NCI-H1105 (cell line): Measurements from ENCODE around the gene SPAG4.

Source experiments
- DNase-seq: peaks from one replicate; lab custom pipeline; 2025; lab: John Stamatoyannopoulos, UW

The SPAG4 gene, protein sequence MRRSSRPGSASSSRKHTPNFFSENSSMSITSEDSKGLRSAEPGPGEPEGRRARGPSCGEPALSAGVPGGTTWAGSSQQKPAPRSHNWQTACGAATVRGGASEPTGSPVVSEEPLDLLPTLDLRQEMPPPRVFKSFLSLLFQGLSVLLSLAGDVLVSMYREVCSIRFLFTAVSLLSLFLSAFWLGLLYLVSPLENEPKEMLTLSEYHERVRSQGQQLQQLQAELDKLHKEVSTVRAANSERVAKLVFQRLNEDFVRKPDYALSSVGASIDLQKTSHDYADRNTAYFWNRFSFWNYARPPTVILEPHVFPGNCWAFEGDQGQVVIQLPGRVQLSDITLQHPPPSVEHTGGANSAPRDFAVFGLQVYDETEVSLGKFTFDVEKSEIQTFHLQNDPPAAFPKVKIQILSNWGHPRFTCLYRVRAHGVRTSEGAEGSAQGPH

DNA sequence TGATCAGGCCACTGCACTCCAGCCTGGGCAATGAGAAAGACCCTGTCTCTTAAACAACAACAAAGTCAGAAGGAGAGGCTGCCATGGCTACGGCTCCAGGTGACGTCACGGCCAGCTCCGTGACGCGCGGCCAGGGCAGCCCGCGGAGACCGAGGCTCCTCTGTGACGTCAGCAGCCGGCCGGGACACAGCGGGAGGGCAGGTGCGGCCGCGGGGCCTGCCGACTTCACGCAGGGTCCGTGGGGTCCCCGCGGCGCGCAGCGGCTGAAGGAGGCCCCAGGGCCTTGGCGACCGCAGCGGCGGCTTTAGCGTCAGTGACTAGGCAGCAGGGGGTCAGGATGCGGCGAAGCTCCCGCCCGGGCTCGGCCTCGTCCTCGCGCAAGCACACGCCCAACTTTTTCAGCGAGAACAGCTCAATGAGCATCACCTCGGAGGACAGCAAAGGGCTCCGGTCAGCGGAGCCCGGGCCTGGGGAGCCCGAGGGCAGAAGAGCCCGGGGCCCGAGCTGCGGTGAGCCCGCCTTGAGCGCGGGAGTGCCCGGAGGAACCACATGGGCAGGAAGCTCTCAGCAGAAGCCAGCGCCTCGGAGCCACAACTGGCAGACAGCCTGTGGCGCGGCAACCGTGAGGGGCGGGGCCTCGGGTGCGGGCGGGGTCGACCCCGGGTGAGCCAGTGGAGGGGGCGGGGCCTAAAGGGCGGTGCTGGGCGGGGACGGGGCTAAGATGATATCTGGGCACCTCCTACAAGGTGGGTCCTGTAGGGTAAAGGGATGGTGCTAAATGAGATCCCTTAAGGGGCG lies at the start of gene SPAG4:
Gene SPAG4 (plus strand): TSS at position 163 of the 798 bp plus-strand sequence. CDS start 175 bp downstream, at position 338.
- peak; percentile 97 for DNase-seq

DNA sequence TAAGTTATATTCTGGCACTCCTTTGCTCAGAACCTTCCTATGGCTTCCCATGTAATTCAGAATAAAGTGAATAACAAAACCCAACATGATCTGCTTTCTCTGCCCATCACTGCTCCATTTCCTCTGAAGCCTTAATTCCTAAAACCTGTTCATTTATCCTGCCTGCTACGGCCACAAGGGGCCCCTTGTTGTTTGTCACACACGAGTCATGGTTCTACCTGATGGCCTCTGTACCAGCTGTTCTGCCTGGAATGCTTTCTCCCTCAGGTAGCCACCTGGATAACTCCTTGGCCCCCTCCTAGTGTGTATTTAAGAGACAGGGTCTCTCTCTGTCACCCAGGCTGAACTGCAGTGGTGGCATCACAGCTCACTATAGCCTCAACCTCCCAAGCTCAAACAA lies 47.0 kb upstream of the SPAG4 start:
- DNase-seq: no peak

DNA sequence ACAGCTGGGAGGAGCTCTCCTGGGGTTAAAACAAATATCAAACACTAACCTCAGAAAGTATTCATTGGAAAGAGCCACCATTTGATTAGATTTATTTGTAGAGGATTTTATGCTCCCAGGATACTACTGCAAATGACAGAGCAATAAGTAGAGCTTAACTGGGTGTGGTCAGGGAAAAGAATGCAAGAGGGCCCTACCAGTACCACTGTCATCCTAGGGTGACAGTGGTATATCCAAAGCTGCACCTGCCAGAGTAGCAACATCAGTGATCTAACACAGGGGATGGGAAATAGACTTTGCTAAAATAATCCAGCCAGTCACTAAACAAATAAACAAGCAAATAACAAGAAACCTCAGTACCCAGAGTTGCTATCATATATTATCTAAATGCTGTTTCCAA lies 44.1 kb upstream of the SPAG4 start:
- DNase-seq: no peak

DNA sequence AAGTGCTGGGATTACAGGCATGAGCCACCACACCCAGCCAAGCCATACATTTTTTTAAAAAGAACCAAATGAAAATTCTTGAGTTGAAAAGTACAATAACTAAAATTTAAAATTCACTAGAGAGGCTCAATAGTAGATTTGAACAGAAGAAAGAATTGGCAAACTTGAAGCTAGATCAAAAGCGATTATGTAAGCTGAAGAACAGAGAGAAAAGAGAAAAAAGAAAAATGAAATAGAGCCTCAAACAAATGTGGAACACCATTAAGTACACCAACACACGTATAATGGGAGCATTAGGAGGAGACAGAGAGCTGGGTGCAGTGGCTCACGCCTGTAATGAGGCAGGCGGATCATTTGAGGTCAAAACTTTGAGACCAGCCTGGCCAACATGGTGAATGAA lies 42.8 kb upstream of the SPAG4 start:
- no peak for DNase-seq

DNA sequence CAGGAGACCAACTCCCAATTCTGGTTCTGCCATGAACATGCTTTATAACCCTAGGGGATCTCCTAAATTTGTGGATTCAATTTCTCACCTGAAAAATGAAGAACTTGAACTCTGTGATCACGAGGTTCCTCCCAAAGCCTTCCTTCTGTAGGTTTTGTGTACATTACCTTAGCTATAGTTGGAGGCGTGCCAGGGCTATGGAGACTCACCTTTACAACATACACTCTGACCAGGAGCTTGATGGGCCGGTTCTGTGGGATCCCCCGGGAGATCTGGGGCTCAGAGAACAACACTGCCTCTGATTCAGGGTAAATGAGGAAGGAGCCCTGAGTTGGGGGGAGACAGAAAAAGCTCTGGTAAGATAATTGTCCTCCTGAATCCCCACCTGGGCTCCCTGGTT lies 39.7 kb upstream of the SPAG4 start:
- no peak for DNase-seq

DNA sequence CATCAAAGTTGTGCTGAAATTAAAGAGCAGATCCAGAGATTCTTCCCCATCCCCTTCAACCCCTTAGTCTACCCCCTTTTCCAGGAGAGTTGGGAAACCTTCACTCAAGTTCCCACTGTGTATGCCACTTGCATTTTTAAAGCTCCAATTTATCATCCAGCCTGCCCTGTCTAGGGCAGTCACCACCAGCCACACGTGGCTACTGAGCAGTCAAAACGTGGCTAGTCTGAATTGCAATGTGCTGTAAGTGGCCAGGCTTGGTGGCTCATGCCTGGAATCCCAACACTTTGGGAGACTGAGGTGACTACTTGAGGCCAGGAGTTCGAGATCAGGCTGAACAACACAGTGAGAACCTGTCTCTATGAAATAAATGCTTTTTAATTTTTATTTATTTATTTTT lies 38.8 kb upstream of the SPAG4 start:
- no peak for DNase-seq

DNA sequence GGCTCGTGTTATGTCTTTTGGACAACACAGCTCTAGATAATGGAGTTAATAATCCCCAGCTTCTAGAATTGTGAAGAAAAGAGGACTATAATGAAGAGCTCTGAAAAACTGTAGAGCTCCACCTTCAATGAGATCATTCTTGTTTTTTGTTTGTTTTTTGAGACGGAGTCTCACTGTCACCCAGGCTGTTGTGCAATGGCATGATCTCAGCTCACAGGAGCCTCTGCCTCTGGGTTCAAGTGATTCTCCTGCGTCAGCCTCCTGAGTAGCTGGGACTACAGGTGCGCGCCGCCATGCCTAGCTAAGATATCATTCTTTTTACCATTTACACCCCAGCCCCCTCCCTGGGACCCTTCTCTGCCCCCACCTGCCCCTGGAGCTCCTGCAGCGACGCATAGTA lies 37.2 kb upstream of the SPAG4 start:
- no peak for DNase-seq

DNA sequence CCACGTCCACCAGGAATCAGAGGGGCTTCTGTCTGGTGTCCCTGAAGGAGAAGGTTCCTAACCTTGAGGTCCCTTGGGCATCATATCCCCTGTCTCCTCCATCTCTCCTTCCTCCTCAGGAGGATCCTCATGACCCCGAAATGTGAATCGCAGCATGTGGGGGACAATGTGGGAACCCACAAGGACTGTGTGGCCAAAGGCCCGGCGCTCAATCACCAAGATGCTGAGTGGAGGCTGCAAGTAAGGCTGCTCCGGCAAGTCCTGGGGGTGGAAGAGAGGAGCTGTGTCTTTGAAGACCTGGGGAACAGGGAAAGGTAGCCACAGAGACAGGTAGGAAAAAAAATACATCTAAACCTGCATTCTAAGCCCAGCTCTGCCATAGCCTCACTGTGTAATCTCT lies 36.4 kb upstream of the SPAG4 start:
- no peak for DNase-seq

DNA sequence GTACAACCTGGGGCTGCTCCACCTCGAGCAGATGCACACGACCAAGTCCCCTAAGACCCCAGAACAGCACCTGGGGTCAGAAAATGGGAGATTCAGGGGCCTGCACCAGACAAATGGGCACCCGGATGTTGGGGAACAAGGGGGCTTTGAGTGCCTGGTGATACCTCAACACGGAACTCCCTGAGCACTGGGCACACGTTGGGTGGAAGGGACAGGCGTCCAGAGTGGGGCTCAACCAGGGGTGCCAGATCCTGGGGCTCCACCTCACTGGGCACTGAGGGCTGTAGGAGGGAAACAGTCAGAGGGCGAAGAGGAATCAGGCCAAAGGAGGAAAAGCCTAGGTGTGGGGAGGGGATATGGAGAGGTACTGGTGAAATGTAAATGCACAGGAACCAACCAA lies 33.5 kb upstream of the SPAG4 start:
- no peak for DNase-seq

DNA sequence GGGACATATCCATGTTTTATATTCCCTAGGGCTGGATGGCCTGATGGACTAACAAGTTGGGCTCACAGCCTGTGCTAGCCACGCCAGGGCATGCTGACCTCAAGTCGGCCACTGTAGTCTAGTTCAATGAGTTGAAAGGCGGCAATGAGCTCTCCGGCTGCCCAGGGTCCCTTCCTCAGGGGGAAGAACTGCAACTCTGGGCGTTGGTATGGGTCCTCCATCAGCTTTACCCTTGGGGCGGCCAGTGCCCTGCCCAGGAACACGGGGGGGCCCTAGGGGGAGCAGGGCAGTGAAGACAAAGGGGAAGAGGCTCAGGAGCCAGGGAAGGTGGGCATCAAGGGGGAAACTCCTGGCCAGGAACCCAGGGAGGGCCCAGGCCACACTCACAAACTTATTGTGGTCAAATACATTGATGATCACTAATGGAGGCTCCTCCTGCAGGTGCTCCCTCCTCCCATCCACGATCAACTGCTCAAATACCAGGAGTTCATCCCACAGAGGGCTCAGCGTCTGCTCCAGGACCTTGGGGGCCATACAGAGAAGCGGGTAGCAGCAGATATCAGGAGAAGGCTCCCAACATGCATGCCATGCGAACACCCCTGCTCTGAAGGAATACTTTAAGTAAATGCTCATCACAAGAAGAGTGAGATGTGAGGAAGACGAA lies 32.8 kb upstream of the SPAG4 start:
- no peak for DNase-seq

DNA sequence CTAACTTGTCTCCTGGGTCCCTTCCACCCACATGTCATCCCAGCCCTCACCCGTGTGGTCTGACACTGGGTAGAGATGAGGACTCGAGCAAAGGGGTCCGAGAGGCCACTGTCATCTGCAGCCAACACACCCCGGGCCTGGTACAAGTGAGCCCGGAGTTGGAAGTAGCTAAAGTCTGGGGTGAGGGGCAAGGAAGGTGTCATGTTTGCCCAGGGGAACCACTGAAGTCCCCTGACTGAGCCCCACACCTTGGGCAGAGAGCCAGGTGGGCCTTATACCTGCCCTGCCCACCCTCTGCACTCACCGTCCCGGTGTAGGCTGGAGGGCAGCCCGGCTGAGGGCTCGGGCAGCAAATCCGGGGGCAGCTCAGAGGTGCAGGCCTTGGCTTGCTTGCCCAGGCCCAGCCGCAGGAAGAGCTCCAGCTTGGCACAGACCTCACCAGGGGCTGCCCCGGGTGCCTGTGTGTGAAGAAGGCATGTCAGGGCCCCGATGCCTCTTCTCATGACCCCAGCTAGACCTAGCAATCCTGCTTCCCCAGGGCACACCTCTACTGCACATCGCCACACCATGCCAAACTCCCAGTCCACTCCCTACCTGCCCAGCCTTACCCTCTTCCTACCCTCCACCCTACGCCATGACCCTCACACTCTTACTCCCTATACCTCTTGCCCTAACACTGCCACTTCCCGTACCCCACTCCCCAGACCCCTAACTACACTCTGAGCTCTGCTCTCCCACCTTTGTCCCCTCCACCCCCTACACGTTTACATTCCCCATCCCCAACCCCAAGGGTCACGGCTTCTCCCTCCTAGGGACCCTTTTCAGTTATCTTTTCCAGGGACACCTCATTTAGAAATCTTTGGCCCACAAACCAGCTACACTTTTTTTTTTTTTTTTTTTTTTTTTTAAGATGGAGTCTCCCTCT lies 31.7 kb upstream of the SPAG4 start:
- DNase-seq: no peak

DNA sequence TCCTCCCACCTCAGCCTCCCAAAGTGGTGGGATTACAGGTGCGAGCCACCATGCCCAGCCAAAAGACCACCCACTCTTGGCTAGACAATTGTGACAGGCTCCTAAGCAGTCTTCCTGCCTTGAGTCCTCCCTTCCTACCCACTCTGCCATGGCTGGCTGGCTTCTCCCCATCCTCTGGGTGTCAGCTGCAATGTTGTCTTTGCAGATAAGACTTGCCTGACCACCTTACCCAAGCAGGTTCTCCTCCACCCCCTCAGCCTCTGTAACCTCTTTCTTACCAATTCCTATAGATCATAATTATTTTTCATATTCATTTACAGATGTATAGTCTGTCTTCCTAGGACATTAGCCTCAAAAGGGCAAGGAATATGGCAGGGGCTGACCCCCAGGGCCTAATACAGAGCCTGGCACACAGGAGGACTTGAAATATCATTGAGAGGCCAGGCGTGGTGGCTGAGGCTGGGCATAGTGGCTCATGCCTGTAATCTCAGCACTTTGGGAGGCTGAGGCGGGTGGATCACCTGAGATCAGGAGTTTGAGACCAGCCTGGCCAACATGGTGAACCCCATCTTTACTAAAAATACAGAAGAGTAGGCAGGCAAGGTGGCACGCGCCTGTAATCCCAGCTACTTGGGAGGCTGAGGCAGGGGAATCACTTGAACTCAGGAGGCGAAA lies 28.7 kb upstream of the SPAG4 start:
- no peak for DNase-seq

DNA sequence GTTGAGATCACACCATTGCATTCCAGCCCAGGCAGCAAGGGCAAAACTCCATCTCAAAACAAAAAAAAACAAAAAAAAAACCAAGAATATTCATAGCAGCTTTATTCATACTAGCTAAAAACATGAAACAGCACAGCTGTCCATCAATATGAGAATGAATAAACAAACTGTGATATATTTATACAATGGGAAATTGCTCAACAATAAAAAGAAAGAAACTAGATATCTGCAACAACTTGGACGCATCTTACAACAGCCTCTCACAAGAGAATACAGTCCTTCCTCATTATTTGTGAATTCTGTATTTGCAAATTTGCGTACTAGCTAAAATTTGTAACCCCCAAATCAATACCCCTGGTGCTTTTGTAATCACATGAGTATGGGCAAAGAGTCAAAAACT lies 28.2 kb upstream of the SPAG4 start:
- no peak for DNase-seq

DNA sequence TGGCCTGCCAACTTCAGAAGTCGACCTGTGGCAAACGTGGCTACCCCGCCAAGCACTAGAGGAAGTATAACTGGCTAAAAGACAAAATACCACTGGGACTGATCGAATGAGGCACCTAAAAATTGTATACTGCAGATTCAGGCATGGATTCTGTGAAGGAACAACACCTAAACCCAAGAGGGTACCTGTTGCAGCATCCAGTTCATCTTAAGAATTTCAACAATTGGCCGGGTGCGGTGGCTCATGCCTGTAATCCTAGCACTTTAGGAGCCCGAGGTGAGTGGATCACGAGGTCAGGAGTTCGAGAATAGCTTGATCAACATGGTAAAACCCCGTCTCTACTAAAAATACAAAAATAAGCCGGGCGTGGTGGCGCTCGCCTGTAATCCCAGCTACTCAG lies 27.2 kb upstream of the SPAG4 start:
- no peak for DNase-seq

DNA sequence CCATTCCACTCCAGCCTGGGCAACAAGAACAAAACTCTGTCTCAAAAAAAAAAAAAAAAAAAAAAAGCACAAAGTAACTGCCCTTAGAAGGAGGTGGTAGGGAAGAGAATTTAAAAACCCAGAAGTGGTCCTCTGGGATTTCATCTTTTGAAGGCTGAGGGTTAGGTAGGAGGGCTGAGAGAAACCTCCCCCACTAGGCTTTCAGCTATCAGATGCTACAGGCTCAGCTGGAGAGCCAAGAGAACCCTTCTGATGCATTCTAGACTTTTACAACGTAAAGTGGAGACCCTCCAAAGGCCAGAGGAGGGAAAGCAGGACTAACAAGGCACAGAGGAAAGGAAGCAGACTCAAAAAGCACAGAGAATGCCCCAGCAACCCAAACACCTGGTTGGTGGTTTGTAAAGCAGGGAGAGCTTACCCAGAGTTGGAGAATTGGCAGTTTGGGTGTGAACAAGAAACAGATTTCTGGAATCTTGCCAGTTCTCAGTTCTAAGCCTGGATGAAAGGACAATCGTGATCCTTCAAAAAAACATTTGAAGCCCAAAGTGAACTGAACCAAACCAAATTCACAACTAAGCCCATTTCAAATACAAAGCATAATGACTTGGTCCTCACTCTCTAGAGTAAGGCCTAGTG lies 23.2 kb upstream of the SPAG4 start:
- DNase-seq: peak; percentile 12

DNA sequence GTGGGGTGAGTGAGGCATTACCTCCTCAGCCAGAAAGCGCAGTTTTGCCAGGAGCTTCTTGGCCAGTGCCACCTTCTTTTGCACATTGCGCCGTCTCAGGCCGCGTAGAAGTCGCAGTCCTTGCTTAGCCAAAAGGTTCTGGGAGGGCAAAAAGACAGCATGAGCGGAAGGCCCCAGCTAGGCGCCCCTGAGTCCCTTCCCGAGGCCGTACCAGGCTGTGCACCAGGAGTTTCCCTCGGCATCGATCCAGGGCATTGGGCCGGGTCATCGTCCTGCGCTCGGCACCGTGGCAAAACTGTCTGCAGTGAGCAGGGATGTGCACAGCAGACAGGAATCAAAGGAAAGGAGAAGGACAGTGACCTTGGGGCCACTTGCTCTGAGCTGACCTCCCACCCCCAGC lies 20.2 kb upstream of the SPAG4 start:
- no peak for DNase-seq

DNA sequence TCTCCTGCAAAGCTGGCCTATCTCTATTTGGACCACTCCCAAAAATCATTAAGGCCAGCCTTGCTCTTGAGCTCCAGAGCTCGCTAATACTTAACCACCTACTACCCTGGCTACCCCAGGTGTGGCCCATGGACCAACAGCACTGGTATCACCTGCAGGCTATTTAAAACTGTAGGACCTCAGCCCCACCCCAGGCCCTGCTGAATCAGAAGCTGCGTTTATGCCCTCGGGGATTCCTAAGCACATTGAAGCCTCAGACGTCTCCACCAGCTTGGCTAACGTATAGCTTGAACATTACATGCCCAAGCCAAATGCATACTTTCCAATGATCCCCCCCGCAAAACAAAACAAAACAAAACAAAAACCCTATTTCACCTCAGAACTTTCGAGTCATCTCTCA lies 19.7 kb upstream of the SPAG4 start:
- DNase-seq: peak; percentile 13

DNA sequence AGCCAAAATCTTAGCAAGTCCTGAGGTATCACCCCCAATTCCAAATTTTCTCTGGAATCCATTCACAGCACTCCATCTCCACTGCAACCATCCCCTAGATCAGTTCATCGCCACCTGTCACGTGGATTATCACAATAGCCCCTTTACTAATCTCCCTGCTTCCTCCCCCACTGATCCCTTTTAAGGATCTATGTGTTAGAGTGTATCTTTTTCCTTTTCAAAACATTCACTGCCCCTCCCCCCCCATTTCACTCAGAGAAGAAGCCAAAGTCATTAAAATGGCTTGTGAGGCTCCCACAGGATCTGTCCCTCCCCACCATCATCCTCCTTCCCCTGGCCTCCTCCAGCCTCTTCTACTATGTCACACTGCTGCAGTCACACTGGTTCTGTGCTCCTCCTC lies 18.4 kb upstream of the SPAG4 start:
- no peak for DNase-seq

DNA sequence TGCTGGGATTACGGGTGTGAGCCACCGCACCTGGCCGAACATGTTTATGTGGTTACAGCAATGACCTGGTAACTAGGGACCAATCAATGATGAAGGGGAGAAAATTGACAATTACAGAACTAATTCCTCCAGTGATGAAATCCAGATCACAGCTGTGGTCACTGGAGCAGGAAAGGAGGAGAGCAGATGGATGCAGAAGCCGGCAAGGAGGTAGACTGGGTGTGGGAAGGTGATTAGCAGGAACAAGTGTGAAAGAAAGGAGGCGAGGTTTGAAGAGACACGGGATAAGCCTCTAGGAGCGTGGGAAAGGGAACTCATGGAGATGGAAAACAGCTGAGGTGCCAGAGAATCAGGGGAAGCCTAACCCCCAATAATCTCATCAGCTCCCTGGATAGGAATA lies 17.2 kb upstream of the SPAG4 start:
- no peak for DNase-seq

DNA sequence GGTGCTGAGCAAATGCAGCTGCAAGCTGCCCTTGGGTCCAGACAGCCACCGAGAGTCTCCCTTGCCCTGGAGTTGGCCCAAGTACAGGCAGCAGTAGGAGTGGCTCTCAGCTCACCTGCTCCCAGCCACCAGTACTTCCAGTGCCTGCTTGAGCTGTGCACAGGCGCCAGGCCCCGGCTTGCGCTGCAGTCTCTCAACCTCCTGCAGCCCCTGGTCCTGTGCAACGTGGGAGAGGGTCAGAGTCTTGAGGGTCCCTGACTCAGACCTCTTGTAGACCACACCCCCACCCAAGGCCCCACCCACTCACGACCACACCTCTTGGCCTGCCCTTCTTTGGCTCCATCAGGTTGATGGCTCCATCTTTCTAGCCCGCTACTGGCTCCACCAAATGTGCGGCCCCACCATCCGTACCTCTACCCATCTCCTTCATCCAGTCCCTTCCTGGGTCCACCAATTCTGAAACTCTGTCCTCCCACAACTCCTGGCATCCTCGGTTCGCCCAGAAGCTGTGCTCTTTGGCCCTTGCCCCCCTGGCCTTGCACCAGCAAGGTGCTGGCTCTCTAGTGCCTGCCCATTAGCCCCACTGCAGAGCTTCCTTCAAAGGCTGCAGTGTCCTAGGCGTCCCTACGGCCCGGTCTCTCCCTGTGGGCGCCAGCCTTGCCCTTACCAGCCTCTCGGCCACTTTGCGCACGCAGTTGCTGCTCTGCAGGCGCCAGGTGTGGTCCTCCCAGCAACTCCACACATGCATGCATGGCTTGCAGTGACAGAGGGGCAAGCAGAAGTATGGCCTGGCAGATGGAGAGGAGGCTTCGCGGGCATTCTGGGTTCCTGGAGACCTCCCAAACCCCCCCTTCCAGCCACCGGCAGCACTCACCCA lies 16.5 kb upstream of the SPAG4 start:
- DNase-seq: no peak
